HEK293 (cell line): ENCODE results near the gene TNIK.
A peak's percentile ranks its signal among the peaks of the same experiment; 100 is the strongest.

Experiments
- CTCF ChIA-PET: fragments of 350-600 bp; formaldehyde crosslinking; extraction: SDS; loops from one replicate; lab custom pipeline; 2021; ENCODE audit warnings: antibody characterized with exemption; lab: Yijun Ruan, JAX
- POLR2A ChIA-PET: fragments of 300-600 bp; formaldehyde crosslinking; extraction: SDS; loops from one replicate; lab custom pipeline; 2020; ENCODE audit warnings: antibody characterized with exemption, inconsistent platforms; lab: Yijun Ruan, JAX
- H3K27ac ChIP-seq: fragments of 200-500 bp; sonication (Bioruptor generic); 2 replicates; pipeline ENCODE4 v1.5.1; 2014; ENCODE audit warnings: low read depth, low read length, control low read depth, inconsistent platforms; ENCODE audit errors: extremely low read depth
- H3K36me3 ChIP-seq, 2 experiments: fragments of 200-500 bp in 1 of 2; sonication (Bioruptor generic) in 1 of 2; 1 replicate in 1 of 2; 2 replicates in 1 of 2; pipeline ENCODE4 v1.5.1; 2014 to 2017; ENCODE audit warnings: inconsistent platforms in 2 of 2, low read length in 2 of 2; ENCODE audit not compliant: control insufficient read depth in 2 of 2, insufficient read depth in 1 of 2
- H3K4me1 ChIP-seq: fragments of 200-500 bp; sonication (Bioruptor generic); 2 replicates; pipeline ENCODE4 v1.5.1; 2014; ENCODE audit warnings: mild to moderate bottlenecking, low read length, inconsistent platforms; ENCODE audit not compliant: control insufficient read depth, insufficient read depth
- H3K4me3 ChIP-seq: 2 replicates; pipeline ENCODE4 v1.5.1; 2011; ENCODE audit warnings: low read depth, mild to moderate bottlenecking, control low read depth, low read length, moderate library complexity
- H3K9me3 ChIP-seq: fragments of 200-500 bp; sonication (Bioruptor generic); 2 replicates; pipeline ENCODE4 v1.5.1; 2014; ENCODE audit warnings: low read depth, low read length, inconsistent platforms; ENCODE audit not compliant: control insufficient read depth, insufficient read depth
- ELK4 ChIP-seq: IDR thresholded peaks from 2 replicates; pipeline ENCODE4 v1.6.1; 2011; ENCODE audit warnings: mild to moderate bottlenecking, low read depth, low read length, borderline replicate concordance
- KLF1 ChIP-seq: fragments of 450-650 bp; formaldehyde crosslinking; IDR thresholded peaks from 2 replicates; pipeline ENCODE4 v1.5.1; 2016; ENCODE audit warnings: missing biosample characterization, missing genetic modification characterization
- KLF16 ChIP-seq: fragments of 450-650 bp; formaldehyde crosslinking; IDR thresholded peaks from 2 replicates; pipeline ENCODE4 v1.5.1; 2017; ENCODE audit warnings: missing biosample characterization, missing genetic modification characterization
- KLF8 ChIP-seq: fragments of 450-650 bp; formaldehyde crosslinking; IDR thresholded peaks from 2 replicates; pipeline ENCODE4 v1.5.1; 2016; ENCODE audit warnings: missing biosample characterization, missing genetic modification characterization
- KLF9 ChIP-seq: fragments of 450-650 bp; formaldehyde crosslinking; IDR thresholded peaks from 2 replicates; pipeline ENCODE4 v1.5.1; 2016; ENCODE audit warnings: missing biosample characterization, missing genetic modification characterization, low read depth
- MZF1 ChIP-seq: fragments of 450-650 bp; formaldehyde crosslinking; IDR thresholded peaks from 2 replicates; pipeline ENCODE4 v1.5.1; 2017; ENCODE audit warnings: missing biosample characterization, missing genetic modification characterization, borderline replicate concordance
- TCF7L2 ChIP-seq: IDR thresholded peaks from 2 replicates; pipeline ENCODE4 v1.6.1; 2011; ENCODE audit warnings: low read depth, mild to moderate bottlenecking, inconsistent platforms, low read length, moderate library complexity, borderline replicate concordance
- ZBTB17 ChIP-seq: fragments of 450-650 bp; formaldehyde crosslinking; IDR thresholded peaks from 2 replicates; pipeline ENCODE4 v1.5.1; 2016; ENCODE audit warnings: missing biosample characterization, missing genetic modification characterization
- ZNF16 ChIP-seq: fragments of 450-650 bp; formaldehyde crosslinking; IDR thresholded peaks from 2 replicates; pipeline ENCODE4 v1.5.1; 2016; ENCODE audit warnings: low read depth, missing biosample characterization, missing genetic modification characterization
- ZNF292 ChIP-seq: fragments of 450-650 bp; formaldehyde crosslinking; IDR thresholded peaks from 2 replicates; pipeline ENCODE4 v1.5.1; 2016; ENCODE audit warnings: low read depth, missing biosample characterization, missing genetic modification characterization, borderline replicate concordance
- ZNF394 ChIP-seq: fragments of 450-650 bp; formaldehyde crosslinking; IDR thresholded peaks from 2 replicates; pipeline ENCODE4 v1.5.1; 2016; ENCODE audit warnings: missing biosample characterization, missing genetic modification characterization, mild to moderate bottlenecking, moderate library complexity, borderline replicate concordance
- ZNF423 ChIP-seq: fragments of 450-650 bp; formaldehyde crosslinking; IDR thresholded peaks from 2 replicates; pipeline ENCODE4 v1.5.1; 2016; ENCODE audit warnings: missing biosample characterization, missing genetic modification characterization
- ZNF610 ChIP-seq: fragments of 450-650 bp; formaldehyde crosslinking; IDR thresholded peaks from 2 replicates; pipeline ENCODE4 v1.5.1; 2016; ENCODE audit warnings: missing biosample characterization, missing genetic modification characterization, borderline replicate concordance
- ZNF76 ChIP-seq: fragments of 450-650 bp; formaldehyde crosslinking; IDR thresholded peaks from 2 replicates; pipeline ENCODE4; 2016; ENCODE audit warnings: low read depth, missing biosample characterization, missing genetic modification characterization, borderline replicate concordance
- ZXDB ChIP-seq: fragments of 450-650 bp; formaldehyde crosslinking; IDR thresholded peaks from 2 replicates; pipeline ENCODE4 v1.5.1; 2016; ENCODE audit warnings: missing biosample characterization, missing genetic modification characterization
- TF ChIP-seq, protein P1 (sequence below): fragments of 450-650 bp; formaldehyde crosslinking; IDR thresholded peaks from 2 replicates; pipeline ENCODE4 v1.5.1; 2017; ENCODE audit warnings: missing biosample characterization, missing genetic modification characterization
- TF ChIP-seq, protein P2 (sequence below): fragments of 450-650 bp; formaldehyde crosslinking; IDR thresholded peaks from 2 replicates; pipeline ENCODE4 v1.5.1; 2016; ENCODE audit warnings: missing biosample characterization, missing genetic modification characterization
- TF ChIP-seq, protein P3 (sequence below): fragments of 450-650 bp; formaldehyde crosslinking; conservative IDR thresholded peaks from 2 replicates; pipeline ENCODE4 v1.5.1; 2016; ENCODE audit warnings: low read depth, missing biosample characterization, missing genetic modification characterization

Gene TNIK

GRCh38 chr3:171446301-171446700, 13.9 kb downstream of the TNIK start:
- Histone ChIP-seq H3K9me3 (no peaks in the 10 kb centered on the region), H3K36me3 (no peaks in the 10 kb centered on the region), H3K4me3 (no peak overlapping the region), H3K4me1 (peaks cover 6% of the 10 kb centered on the region; the same call in 1 of the 2 replicates), H3K27ac (no peak overlapping the region)
- ChIA-PET CTCF (interaction anchor here (0.6 kb wide), 2 partner anchors 53 to 108 kb away, joined by 3 read pairs; no protein-coding TSS in a partner anchor), POLR2A (interaction anchor here (0.7 to 1.0 kb wide), 2 partner anchors 13 to 112 kb away, joined by 3 read pairs; no protein-coding TSS in a partner anchor)
- no peak for TF ChIP-seq KLF9 (tag by site-specific recombination)
- TF ChIP-seq, protein P1, sequence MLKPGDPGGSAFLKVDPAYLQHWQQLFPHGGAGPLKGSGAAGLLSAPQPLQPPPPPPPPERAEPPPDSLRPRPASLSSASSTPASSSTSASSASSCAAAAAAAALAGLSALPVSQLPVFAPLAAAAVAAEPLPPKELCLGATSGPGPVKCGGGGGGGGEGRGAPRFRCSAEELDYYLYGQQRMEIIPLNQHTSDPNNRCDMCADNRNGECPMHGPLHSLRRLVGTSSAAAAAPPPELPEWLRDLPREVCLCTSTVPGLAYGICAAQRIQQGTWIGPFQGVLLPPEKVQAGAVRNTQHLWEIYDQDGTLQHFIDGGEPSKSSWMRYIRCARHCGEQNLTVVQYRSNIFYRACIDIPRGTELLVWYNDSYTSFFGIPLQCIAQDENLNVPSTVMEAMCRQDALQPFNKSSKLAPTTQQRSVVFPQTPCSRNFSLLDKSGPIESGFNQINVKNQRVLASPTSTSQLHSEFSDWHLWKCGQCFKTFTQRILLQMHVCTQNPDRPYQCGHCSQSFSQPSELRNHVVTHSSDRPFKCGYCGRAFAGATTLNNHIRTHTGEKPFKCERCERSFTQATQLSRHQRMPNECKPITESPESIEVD (tag by site-specific recombination) = peak; percentile 78

DNA sequence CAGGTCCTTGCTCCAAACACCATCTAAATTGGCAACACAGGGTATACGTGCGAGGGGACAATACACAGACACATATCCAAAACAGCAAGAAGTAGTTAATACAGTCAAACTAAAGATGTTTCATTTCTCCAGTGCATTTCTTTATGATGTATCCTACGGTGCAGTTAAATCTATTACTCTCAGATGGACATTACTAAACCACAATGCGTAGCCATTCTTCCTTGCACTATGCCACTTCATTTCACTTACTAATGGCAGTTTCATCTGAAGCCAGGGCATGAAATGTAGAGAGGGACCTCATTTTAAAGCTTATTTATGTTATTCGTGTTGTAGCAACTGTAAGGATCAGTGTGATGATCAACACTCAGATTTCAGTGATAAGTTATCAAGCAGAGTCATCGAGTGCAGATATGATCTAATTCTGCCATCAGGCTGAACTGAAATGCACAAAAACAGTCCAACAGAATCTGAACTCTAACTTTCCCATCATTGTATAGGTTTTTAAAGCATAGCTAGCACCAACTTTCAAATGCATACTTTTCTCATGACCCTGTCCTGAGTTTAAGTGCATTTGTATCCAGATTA, 14.5 kb downstream of the TNIK start:
- POLR2A ChIA-PET = interaction anchor here (1.0 kb wide), 1 partner anchor 14 kb away, joined by 3 read pairs; no protein-coding TSS in a partner anchor
- H3K36me3 ChIP-seq = no peaks in the 10 kb centered on the region
- no peak overlapping the region for H3K27ac ChIP-seq
- TF ChIP-seq KLF8 (tag by site-specific recombination) (no peak), ZNF292 (tag by site-specific recombination) (no peak), ZBTB17 (tag by site-specific recombination) (peak; percentile 91)
- CTCF ChIA-PET = interaction anchor here (0.6 kb wide), 2 partner anchors 53 to 109 kb away, joined by 3 read pairs; no protein-coding TSS in a partner anchor
- peaks cover 6% of the 10 kb centered on the region; the same call in 1 of the 2 replicates for H3K4me1 ChIP-seq
- H3K4me3 ChIP-seq = no peak overlapping the region
- H3K9me3 ChIP-seq = no peaks in the 10 kb centered on the region

DNA sequence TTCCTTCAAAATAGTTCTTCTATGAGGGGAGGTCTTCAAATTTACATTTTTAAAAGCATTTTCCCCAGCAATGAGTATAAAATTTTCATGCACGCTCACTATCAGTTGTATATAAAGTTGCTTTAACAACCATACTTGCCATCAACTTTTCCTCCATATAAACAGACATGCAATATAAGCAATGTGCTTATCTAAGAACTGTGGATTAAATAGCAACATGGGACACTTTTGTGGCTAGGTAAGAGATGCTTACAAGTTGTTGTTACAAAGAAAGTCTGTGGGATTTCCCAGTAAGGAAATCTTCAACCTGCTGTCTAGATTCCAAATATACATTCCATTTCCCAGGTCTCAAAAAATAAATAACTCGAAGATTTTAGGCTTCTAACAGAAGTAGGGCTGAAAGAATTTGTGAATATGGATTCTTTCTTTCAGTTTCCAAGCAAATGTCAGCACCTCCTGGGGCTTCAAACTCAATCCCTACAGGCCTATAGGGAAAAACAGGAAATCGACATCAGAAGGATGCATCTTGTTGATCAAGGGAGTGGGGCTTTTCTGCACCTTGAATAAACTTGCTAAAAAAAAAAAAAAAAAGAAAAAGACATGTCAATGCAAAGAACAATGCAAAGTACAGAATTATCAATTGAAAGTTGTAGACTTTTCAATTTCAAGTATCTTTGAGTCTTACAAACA, 16.1 kb downstream of the TNIK start:
- Histone ChIP-seq H3K4me1 (peaks cover 6% of the 10 kb centered on the region; the same call in 1 of the 2 replicates), H3K36me3 (no peaks in the 10 kb centered on the region), H3K4me3 (no peak overlapping the region), H3K9me3 (no peaks in the 10 kb centered on the region), H3K27ac (no peak overlapping the region)
- ChIA-PET POLR2A (no interaction called here), CTCF (interaction anchor here (0.5 to 1.8 kb wide), 2 partner anchors 9 to 1982 kb away, joined by 3 to 5 read pairs; no protein-coding TSS in a partner anchor)
- TF ChIP-seq KLF16 (tag by site-specific recombination) = no peak
- TF ChIP-seq ZNF610 = no peak
- TF ChIP-seq MZF1 = no peak
- no peak for TF ChIP-seq ZXDB (tag by site-specific recombination)
- no peak for TF ChIP-seq ZNF76
- no peak for TF ChIP-seq ZNF16 (tag by site-specific recombination)
- no peak for TF ChIP-seq ELK4
- TF ChIP-seq ZNF423 (tag by site-specific recombination) = no peak
- no peak for TF ChIP-seq ZNF394
- no peak for TF ChIP-seq TCF7L2
- no peak for TF ChIP-seq KLF1
- TF ChIP-seq, protein P2, sequence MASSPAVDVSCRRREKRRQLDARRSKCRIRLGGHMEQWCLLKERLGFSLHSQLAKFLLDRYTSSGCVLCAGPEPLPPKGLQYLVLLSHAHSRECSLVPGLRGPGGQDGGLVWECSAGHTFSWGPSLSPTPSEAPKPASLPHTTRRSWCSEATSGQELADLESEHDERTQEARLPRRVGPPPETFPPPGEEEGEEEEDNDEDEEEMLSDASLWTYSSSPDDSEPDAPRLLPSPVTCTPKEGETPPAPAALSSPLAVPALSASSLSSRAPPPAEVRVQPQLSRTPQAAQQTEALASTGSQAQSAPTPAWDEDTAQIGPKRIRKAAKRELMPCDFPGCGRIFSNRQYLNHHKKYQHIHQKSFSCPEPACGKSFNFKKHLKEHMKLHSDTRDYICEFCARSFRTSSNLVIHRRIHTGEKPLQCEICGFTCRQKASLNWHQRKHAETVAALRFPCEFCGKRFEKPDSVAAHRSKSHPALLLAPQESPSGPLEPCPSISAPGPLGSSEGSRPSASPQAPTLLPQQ = no peak
- TF ChIP-seq, protein P3, sequence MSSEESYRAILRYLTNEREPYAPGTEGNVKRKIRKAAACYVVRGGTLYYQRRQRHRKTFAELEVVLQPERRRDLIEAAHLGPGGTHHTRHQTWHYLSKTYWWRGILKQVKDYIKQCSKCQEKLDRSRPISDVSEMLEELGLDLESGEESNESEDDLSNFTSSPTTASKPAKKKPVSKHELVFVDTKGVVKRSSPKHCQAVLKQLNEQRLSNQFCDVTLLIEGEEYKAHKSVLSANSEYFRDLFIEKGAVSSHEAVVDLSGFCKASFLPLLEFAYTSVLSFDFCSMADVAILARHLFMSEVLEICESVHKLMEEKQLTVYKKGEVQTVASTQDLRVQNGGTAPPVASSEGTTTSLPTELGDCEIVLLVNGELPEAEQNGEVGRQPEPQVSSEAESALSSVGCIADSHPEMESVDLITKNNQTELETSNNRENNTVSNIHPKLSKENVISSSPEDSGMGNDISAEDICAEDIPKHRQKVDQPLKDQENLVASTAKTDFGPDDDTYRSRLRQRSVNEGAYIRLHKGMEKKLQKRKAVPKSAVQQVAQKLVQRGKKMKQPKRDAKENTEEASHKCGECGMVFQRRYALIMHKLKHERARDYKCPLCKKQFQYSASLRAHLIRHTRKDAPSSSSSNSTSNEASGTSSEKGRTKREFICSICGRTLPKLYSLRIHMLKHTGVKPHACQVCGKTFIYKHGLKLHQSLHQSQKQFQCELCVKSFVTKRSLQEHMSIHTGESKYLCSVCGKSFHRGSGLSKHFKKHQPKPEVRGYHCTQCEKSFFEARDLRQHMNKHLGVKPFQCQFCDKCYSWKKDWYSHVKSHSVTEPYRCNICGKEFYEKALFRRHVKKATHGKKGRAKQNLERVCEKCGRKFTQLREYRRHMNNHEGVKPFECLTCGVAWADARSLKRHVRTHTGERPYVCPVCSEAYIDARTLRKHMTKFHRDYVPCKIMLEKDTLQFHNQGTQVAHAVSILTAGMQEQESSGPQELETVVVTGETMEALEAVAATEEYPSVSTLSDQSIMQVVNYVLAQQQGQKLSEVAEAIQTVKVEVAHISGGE (tag by site-specific recombination) = no peak
